Epithelial cell of proximal tubule (primary cell): ENCODE measurements around the gene TFDP3. TPM values are rescaled to one million over a fixed set of nuclear protein-coding genes. Genes with fewer than 3 reads are reported as not detected.

Source experiments
- DNase-seq: peaks from one replicate; pipeline ENCODE4 v3.0.0-alpha.2; 2011; ENCODE audit warnings: low read depth
- H3K4me3 ChIP-seq: 2 replicates; pipeline ENCODE4 v1.5.1; 2011; ENCODE audit warnings: low read depth, mild to moderate bottlenecking, low read length
- CTCF ChIP-seq: conservative IDR thresholded peaks from 2 replicates; pipeline ENCODE4 v1.5.1; 2012; ENCODE audit warnings: low read depth, mild to moderate bottlenecking, low read length
- total RNA-seq: library from RNA; depleted of rRNA; stranded (reverse); fragments of >200 nt; gene quantifications from 2 replicates; pipeline ENCODE4 v1.2.3, GENCODE V29; 2015

Gene TFDP3
- total RNA-seq, 1 donor from 2014 or later = not detected

- H3K4me3 ChIP-seq = no peak overlapping the region
- no peak for DNase-seq
- no peak for TF ChIP-seq CTCF
Measured at GRCh38 chrX:133190877-133191738, 27.0 kb downstream of the TFDP3 start.

- no peak for TF ChIP-seq CTCF
- no peak for DNase-seq
- H3K4me3 ChIP-seq = no peak overlapping the region
Measured at GRCh38 chrX:133189195-133189594, 29.0 kb downstream of the TFDP3 start.

DNA sequence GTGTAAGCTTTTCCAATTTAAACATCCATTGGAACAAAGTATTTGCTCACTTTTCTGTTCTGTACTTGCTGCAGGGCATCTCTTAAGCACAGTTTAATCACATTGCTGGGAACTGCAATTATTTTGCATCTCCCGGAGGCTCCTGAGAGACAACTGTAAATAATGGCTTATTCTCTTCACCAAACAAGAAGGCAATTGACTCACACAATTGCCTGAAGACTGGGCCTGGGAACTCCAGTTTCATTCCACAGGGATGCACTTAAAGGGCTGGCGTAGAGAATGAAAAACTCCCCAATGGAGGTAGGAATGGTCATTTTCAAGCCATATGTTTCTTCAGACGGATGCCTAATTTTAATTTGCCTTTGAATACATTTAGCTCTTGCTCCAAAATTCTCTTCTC lies 29.5 kb downstream of the TFDP3 start:
- TF ChIP-seq CTCF = no peak
- no peak for DNase-seq
- H3K4me3 ChIP-seq = no peak overlapping the region

DNA sequence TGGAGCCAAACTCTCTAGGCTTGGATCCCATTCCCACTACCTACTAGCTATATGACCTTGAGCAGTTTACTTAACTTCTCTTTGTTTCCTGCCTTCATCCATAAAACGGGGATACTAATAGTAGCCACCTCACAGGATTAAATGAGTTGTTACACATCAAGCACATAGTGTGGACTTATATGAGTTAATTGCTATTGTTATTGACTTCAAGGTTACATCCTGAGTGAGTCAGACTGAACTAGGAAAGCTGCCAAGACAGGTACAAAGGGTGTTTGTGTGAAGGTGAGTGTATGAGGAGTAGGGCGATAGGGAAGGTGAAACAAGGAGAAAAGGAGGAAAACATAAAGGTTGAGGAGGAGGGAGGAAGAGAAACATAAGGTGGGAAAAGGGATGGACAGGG lies 32.2 kb downstream of the TFDP3 start:
- no peak for TF ChIP-seq CTCF
- no peak for DNase-seq
- H3K4me3 ChIP-seq = no peak overlapping the region

- no peak for TF ChIP-seq CTCF
- DNase-seq = no peak
- H3K4me3 ChIP-seq = no peak overlapping the region
Measured at GRCh38 chrX:133185119-133185518, 33.0 kb downstream of the TFDP3 start.

DNA sequence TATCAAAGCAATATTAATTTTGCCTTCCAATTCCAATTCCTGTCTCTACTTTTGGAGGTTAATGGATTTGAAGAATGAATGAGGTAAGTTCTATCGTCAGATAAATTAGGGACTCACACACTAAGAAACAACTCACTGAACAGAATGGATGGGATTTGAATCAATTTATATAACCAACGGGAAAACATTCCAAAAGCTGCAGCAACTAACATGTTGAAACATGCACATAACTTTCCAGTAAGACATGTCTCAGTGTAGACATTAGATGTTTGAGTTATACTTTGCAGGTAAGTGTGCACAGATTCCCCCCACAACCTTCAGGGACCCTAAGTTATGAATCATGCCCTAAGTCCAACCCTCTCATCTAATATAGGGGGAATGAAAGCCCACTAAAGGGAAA lies 34.3 kb downstream of the TFDP3 start:
- H3K4me3 ChIP-seq = no peak overlapping the region
- no peak for TF ChIP-seq CTCF
- no peak for DNase-seq

DNA sequence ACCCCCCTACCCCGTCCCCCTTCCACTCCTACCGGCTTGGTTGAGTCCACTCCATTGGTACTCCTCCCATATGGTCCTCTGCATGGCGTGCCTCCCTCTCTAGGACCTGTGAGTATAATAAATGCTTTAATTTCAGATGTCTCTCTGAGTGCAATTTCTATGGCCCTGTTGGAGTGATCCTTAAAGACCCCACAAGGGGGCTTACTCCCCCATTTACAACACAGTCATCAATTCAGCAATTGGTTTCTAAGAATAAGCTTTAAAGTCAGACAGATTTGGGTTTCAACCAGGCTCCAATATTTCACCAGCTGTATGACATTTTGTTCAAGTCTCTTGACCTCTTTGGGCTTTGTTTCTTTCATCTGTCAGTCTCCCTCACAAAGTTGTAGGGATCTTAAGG lies 38.7 kb downstream of the TFDP3 start:
- no peak overlapping the region for H3K4me3 ChIP-seq
- TF ChIP-seq CTCF = no peak
- no peak for DNase-seq
